GM18505 (cell line): ENCODE measurements around the gene COMMD10.

Source experiments
- ATAC-seq: cut with Tn5 transposase; IDR thresholded peaks from one replicate; pipeline ENCODE4 v1.9.1; 2021; ENCODE audit not compliant: unreplicated experiment
- POLR2A ChIP-seq: IDR thresholded peaks from 4 replicates; pipeline ENCODE4 v1.6.1; 2011; ENCODE audit warnings: borderline replicate concordance; ENCODE audit not compliant: insufficient read depth, insufficient read length; ENCODE audit errors: extremely low read depth

Gene COMMD10

GRCh38 chr5:116084871-116085715 lies at the start of gene COMMD10:
Gene COMMD10, plus strand, starts transcription at chr5:116085025.
- peak; percentile 93 for TF ChIP-seq POLR2A
- ATAC-seq, result peak; percentile 93

DNA sequence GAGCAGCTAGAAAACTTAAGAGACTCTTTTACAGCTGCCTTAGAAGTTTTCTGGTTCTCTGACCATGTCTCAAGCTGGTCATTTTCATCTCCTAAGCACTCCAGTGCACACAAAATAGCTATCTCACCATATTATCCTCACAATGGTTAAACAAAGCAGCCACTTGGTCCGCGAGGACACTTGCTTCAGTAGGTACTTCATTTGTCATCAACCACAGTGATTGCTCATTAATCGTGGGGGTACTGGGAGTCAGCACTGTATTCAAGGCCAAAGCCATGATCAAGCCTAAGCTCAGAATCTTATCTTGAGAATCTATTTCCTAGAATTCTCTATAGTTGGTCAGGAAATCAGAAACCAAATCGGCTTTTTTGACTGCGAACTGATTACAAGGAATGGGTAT lies 49.7 kb upstream of the COMMD10 start:
- ATAC-seq, result no peak
- TF ChIP-seq POLR2A, result no peak

- no peak for TF ChIP-seq POLR2A
- ATAC-seq, result no peak
These were observed 47.5 kb upstream of the COMMD10 start for GRCh38 chr5:116037236-116037822.

- peak; percentile 88 for ATAC-seq
- no peak for TF ChIP-seq POLR2A
These were observed 46.0 kb upstream of the COMMD10 start for GRCh38 chr5:116038817-116039216.

- no peak for ATAC-seq
- TF ChIP-seq POLR2A, result no peak
These were observed 42.5 kb upstream of the COMMD10 start for GRCh38 chr5:116042375-116042774.

- no peak for ATAC-seq
- TF ChIP-seq POLR2A, result no peak
These were observed 40.8 kb upstream of the COMMD10 start for GRCh38 chr5:116044073-116044472.

DNA sequence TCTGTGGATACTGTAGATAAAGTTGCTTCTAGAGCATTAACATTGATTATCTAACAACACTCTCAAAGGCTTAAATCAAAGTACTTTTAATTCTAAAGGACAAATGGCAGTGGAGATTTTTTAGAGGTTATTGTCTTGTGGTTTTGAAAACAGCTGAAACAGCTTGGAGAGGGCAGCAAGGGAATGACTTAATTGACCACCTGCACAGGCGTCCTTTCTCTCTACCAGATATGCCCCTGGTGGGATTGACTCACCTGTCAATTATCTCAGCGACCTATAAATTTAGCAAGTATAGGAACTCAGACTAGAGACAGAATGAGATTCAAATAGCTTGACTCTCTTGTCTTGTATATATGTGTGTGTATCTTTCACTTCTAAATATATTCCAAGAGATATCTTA lies 39.0 kb upstream of the COMMD10 start:
- no peak for TF ChIP-seq POLR2A
- no peak for ATAC-seq

GRCh38 chr5:116046261-116046660 lies 38.6 kb upstream of the COMMD10 start:
- no peak for TF ChIP-seq POLR2A

DNA sequence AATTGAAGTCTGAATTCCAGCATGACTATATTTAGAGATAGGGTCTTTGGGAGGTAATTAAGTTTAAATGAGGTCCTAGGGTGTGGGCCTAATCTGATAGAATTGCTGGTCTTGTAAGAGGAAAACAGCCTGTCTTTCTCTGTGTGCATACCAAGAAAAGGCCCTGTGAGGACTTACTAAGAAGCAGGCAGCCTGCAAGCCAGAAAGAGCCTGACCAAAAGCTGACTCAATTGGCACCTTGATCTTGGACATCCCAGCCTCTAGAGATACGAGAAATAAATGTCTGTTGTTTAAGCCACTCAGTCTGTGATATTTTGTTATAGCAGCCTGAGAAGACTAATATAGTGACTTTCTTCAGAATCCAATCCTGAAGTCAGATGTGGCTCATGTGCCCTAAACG lies 38.0 kb upstream of the COMMD10 start:
- TF ChIP-seq POLR2A, result no peak
- ATAC-seq, result no peak

More at GRCh38 chr5:116046261-116046660, 38.6 kb upstream of the COMMD10 start:
- no peak for ATAC-seq

GRCh38 chr5:116058346-116058936 lies 26.4 kb upstream of the COMMD10 start:
- TF ChIP-seq POLR2A, result no peak
- no peak for ATAC-seq

DNA sequence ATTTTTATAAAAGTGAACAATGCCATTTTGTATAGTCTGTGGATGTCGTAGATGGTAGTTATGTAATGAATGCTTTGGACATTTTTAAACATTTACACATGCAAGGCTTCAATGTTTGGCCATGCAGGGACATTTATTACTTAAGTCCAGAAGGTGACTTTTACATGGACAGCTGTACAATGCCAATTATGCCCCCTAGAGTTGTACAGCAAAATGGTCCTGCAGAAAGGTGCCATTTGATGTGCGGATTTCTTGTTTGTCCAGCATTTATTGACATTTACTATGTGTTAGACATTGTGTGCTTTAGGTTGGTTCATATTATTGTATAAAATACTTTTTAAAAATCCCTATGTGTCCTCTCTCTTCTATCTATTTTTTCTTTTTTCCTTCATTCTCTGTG lies 22.5 kb upstream of the COMMD10 start:
- no peak for ATAC-seq
- TF ChIP-seq POLR2A, result no peak

GRCh38 chr5:116063950-116064349 lies 20.9 kb upstream of the COMMD10 start:
- ATAC-seq, result no peak
- no peak for TF ChIP-seq POLR2A

DNA sequence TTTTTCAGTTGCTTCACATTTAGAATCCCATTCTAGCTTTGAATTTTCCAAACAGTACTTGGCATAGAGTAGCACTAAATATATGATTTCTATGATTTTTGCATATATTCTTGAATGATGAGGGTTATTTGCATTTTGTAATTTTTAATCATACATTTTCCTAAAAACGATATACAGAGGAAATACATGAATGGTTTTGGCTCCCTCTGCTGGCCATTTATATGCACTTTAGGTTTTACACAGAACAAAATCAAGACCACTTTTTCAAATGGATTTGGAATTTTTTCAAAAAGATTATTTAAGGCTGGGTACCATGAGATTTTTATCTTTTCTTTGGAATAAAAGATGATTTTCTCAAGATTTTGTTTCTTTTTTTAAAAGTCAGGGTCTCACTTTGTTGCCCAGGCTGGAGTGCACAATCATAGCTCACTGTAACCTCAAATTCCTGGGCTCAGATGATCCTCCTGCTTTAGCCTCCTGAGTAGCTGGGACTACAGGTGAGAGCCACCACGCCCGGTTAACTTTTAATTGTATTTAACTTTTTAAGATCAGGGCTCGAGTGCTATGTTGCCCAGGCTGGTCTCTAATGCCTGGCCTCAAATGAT lies 16.7 kb upstream of the COMMD10 start:
- no peak for TF ChIP-seq POLR2A
- no peak for ATAC-seq
